Measurements from ENCODE around the gene TEKTIP1. TPM values are rescaled to one million over a fixed set of nuclear protein-coding genes. Genes with fewer than 3 reads are reported as not detected.
"Not testable (repeated sequence)": the region's sequence is repeated elsewhere in the genome, so short reads cannot be mapped to it uniquely, and the experiment has no call there.

The TEKTIP1 gene
- total RNA-seq, 1 donor from 2014 or later, result 0.41 TPM

- FAIRE-seq (no peak), DNase-seq (ENCODE audit: low spot score in 2 of 2) (no peak)
Measured at GRCh38 chr19:3522421-3523360, 16.3 kb upstream of the TEKTIP1 start.

GRCh38 chr19:3523361-3524077 lies 15.5 kb upstream of the TEKTIP1 start:
- FAIRE-seq (no peak), DNase-seq (ENCODE audit: low spot score in 2 of 2) (no peak)

- no peak for FAIRE-seq
- DNase-seq (ENCODE audit: low spot score in 2 of 2), result no peak
Measured at GRCh38 chr19:3524078-3524842, 14.7 kb upstream of the TEKTIP1 start.

GRCh38 chr19:3524904-3525451 lies 14.0 kb upstream of the TEKTIP1 start:
- FAIRE-seq (no peak), DNase-seq (ENCODE audit: low spot score in 2 of 2) (no peak)

- no peak for FAIRE-seq
Measured at GRCh38 chr19:3526507-3527237, 12.3 kb upstream of the TEKTIP1 start.

GRCh38 chr19:3527238-3527910 lies 11.6 kb upstream of the TEKTIP1 start:
- DNase-seq (ENCODE audit: low spot score in 2 of 2), result no peak
- no peak for FAIRE-seq

More at GRCh38 chr19:3526507-3527237, 12.3 kb upstream of the TEKTIP1 start:
- no peak for DNase-seq (ENCODE audit: low spot score in 2 of 2)

GRCh38 chr19:3528080-3528479 lies 10.9 kb upstream of the TEKTIP1 start:
- FAIRE-seq, result no peak
- DNase-seq (ENCODE audit: low spot score in 2 of 2), result no peak

- FAIRE-seq (no peak), DNase-seq (ENCODE audit: low spot score in 2 of 2) (no peak)
Measured at GRCh38 chr19:3528539-3529211, 10.3 kb upstream of the TEKTIP1 start.

- not testable (repeated sequence) for FAIRE-seq; DNase-seq (ENCODE audit: low spot score in 2 of 2)
Measured at GRCh38 chr19:3529299-3529698, 9.7 kb upstream of the TEKTIP1 start.

GRCh38 chr19:3530389-3530788 lies 8.6 kb upstream of the TEKTIP1 start:
- no peak for FAIRE-seq
- DNase-seq (ENCODE audit: low spot score in 2 of 2), result no peak

GRCh38 chr19:3531716-3532115 lies 7.3 kb upstream of the TEKTIP1 start:
- no peak for FAIRE-seq
- no peak for DNase-seq (ENCODE audit: low spot score in 2 of 2)

GRCh38 chr19:3532154-3532786 lies 6.7 kb upstream of the TEKTIP1 start:
- DNase-seq (ENCODE audit: low spot score in 2 of 2) (no peak), FAIRE-seq (no peak)

- DNase-seq (ENCODE audit: low spot score in 2 of 2) (no peak), FAIRE-seq (no peak)
Measured at GRCh38 chr19:3533033-3533432, 5.9 kb upstream of the TEKTIP1 start.

- DNase-seq (ENCODE audit: low spot score in 2 of 2) (no peak), FAIRE-seq (no peak)
Measured at GRCh38 chr19:3533563-3534216, 5.3 kb upstream of the TEKTIP1 start.

- DNase-seq (ENCODE audit: low spot score in 2 of 2) (no peak), FAIRE-seq (no peak)
Measured at GRCh38 chr19:3534375-3535234, 4.4 kb upstream of the TEKTIP1 start.

- no peak for FAIRE-seq
- no peak for DNase-seq (ENCODE audit: low spot score in 2 of 2)
Measured at GRCh38 chr19:3535235-3535535, 3.8 kb upstream of the TEKTIP1 start.

GRCh38 chr19:3535563-3535965 lies 3.4 kb upstream of the TEKTIP1 start:
- DNase-seq (ENCODE audit: low spot score in 2 of 2), result no peak
- no peak for FAIRE-seq
